A549 (cell line): ENCODE data around the gene DNAAF2.

ENCODE experiments used
- CTCF ChIP-seq: fragments of >200 bp; sonication (Bioruptor Twin); formaldehyde crosslinking; IDR thresholded peaks from 3 replicates; pipeline ENCODE4 v1.5.1; 2016
- EP300 ChIP-seq, 2 experiments: fragments of >200 bp; sonication (Bioruptor Twin); formaldehyde crosslinking; IDR thresholded peaks; 2 replicates in 1 of 2; 3 replicates in 1 of 2; pipeline ENCODE4 v1.6.1; 2016 to 2017
- GATA3 ChIP-seq: IDR thresholded peaks from 2 replicates; pipeline ENCODE4 v1.6.1; 2012; ENCODE audit warnings: borderline replicate concordance
- HEYL ChIP-seq: fragments of 250-450 bp; sonication (Bioruptor Pico); IDR thresholded peaks from 2 replicates; pipeline ENCODE4 v1.8.0; 2021; ENCODE audit warnings: mild to moderate bottlenecking, moderate library complexity
- KDM5A ChIP-seq: fragments of 200-600 bp; sonication (generic); IDR thresholded peaks from 2 replicates; pipeline ENCODE4 v1.6.1; 2016; ENCODE audit warnings: antibody characterized with exemption, mild to moderate bottlenecking
- MAX ChIP-seq: IDR thresholded peaks from 2 replicates; pipeline ENCODE4 v1.6.1; 2012
- POLR2A ChIP-seq: IDR thresholded peaks from 2 replicates; pipeline ENCODE4 v1.6.1; 2012; ENCODE audit warnings: mild to moderate bottlenecking, low read length
- POLR2AphosphoS2 ChIP-seq: conservative IDR thresholded peaks from 2 replicates; pipeline ENCODE4 v1.6.1; 2012; ENCODE audit warnings: low read length, improper control_type of control experiment, inconsistent platforms
- RFX5 ChIP-seq: fragments of 450-650 bp; IDR thresholded peaks from 2 replicates; pipeline ENCODE4 v1.7.1; 2014; ENCODE audit warnings: antibody characterized with exemption, mild to moderate bottlenecking, moderate library complexity
- ZFP36 ChIP-seq: fragments of 450-650 bp; IDR thresholded peaks from 2 replicates; pipeline ENCODE4 v1.6.1; 2014; ENCODE audit warnings: borderline replicate concordance; ENCODE audit not compliant: partially characterized antibody
- TF ChIP-seq, protein P1 (sequence below): fragments of 250-450 bp; sonication (Bioruptor Pico); IDR thresholded peaks from 2 replicates; pipeline ENCODE4 v1.5.0; 2021; ENCODE audit warnings: mild to moderate bottlenecking, moderate library complexity, borderline replicate concordance

DNA sequence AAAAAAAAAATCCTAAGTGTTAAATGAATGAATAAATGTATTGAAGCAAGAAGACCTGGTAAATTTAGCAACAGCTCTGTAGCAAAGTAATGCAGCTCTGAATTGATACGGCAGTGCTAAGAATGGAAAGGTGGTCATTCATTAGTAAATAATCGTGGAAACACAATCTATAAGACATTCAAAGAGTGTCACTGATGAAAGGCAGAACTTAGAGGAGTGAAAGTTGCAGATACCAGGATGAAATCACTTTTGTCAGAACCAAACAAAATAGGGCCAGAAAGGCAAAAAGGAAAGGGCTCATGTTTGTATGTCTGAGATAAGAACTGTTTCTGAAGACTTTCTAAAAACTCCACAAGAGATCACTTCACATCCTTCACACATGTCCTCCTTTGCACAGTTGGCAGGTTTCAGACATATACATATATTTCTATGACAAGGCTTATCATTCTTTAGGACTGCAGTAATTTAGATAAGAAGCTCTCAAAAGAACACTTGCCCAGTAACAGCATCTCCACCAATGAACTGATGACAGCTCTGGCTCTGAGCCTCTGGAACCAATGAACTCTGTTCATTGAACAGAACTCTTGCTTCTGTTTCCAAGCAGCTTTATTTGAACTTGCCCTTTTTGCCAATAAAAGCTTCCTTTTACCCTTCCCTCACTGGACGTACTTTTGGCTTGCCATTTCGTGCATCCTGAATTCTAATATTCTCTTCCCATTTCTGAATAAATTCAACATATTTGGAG is 40.5 kb downstream of the DNAAF2 start:
- TF ChIP-seq CTCF (no peak), EP300 (IDR thresholded peaks at IDR 0.05) (no peak), POLR2A (no peak), RFX5 (peak; percentile 33; the same call in 1 of the 2 replicates), KDM5A (no peak), MAX (no peak), GATA3 (no peak), ZFP36 (no peak), POLR2AphosphoS2 (no peak), HEYL (CRISPR knock-in tag) (no peak)
- TF ChIP-seq, protein P1, sequence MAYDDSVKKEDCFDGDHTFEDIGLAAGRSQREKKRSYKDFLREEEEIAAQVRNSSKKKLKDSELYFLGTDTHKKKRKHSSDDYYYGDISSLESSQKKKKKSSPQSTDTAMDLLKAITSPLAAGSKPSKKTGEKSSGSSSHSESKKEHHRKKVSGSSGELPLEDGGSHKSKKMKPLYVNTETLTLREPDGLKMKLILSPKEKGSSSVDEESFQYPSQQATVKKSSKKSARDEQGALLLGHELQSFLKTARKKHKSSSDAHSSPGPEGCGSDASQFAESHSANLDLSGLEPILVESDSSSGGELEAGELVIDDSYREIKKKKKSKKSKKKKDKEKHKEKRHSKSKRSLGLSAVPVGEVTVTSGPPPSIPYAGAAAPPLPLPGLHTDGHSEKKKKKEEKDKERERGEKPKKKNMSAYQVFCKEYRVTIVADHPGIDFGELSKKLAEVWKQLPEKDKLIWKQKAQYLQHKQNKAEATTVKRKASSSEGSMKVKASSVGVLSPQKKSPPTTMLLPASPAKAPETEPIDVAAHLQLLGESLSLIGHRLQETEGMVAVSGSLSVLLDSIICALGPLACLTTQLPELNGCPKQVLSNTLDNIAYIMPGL (CRISPR knock-in tag), result no peak
